OCI-LY7 (cell line): ENCODE data around the gene ATAD1. TPM values are rescaled to one million over a fixed set of nuclear protein-coding genes. Genes with fewer than 3 reads are reported as not detected.

Experiments used
- BruUV-seq: library from RNA; stranded (reverse); fragments of 400-500 nt; replicated peaks from 2 replicates; lab custom pipeline; 2021; lab: Mats Ljungman, UMichigan
- CTCF ChIA-PET: fragments of 300-600 bp; sonication (Branson Sonifier 250); formaldehyde crosslinking; loops from one replicate; lab custom pipeline; 2022; ENCODE audit warnings: antibody characterized with exemption; ENCODE audit not compliant: unreplicated experiment; lab: Charles Lee
- POLR2A ChIA-PET: fragments of 300-600 bp; sonication (Branson Sonifier 250); formaldehyde crosslinking; loops from one replicate; lab custom pipeline; 2022; ENCODE audit warnings: antibody characterized with exemption; lab: Charles Lee
- DNase-seq: peaks from one replicate; pipeline ENCODE4 v3.0.0-alpha.2; 2015; ENCODE audit warnings: low spot score
- H2AFZ ChIP-seq: fragments of 200-600 bp; sonication (generic), shearing (Covaris generic); 2 replicates; pipeline ENCODE4 v1.6.1; 2014; ENCODE audit warnings: mild to moderate bottlenecking, antibody characterized with exemption, low read length, moderate library complexity
- H3K27ac ChIP-seq: fragments of 200-600 bp; sonication (generic); 2 replicates; pipeline ENCODE4 v1.5.1; 2014; ENCODE audit warnings: mixed run types, low read depth, mild to moderate bottlenecking, moderate library complexity, low read length, inconsistent platforms; ENCODE audit not compliant: poor library complexity, severe bottlenecking
- H3K36me3 ChIP-seq: fragments of 200-600 bp; sonication (generic); 2 replicates; pipeline ENCODE4 v1.6.1; 2014; ENCODE audit warnings: mild to moderate bottlenecking, antibody characterized with exemption, low read length, moderate library complexity, mixed read lengths; ENCODE audit not compliant: insufficient read depth
- H3K4me1 ChIP-seq: fragments of 200-600 bp; sonication (generic); 2 replicates; pipeline ENCODE4 v1.5.1; 2014; ENCODE audit warnings: mild to moderate bottlenecking, low read length; ENCODE audit not compliant: insufficient read depth, poor library complexity, severe bottlenecking
- H3K4me2 ChIP-seq: fragments of 200-600 bp; sonication (generic); 2 replicates; pipeline ENCODE4 v1.6.1; 2014; ENCODE audit warnings: mild to moderate bottlenecking, low read length
- H3K4me3 ChIP-seq: fragments of 200-600 bp; sonication (generic); 2 replicates; pipeline ENCODE4 v1.5.1; 2014; ENCODE audit warnings: mild to moderate bottlenecking, low read depth, low read length; ENCODE audit not compliant: poor library complexity, severe bottlenecking
- H3K79me2 ChIP-seq: fragments of 200-600 bp; sonication (generic); 2 replicates; pipeline ENCODE4 v1.6.1; 2016; ENCODE audit warnings: low read depth, mild to moderate bottlenecking, low read length, moderate library complexity, mixed read lengths; ENCODE audit not compliant: insufficient read depth
- H3K9me2 ChIP-seq: fragments of 200-600 bp; sonication (generic); 2 replicates; pipeline ENCODE4 v1.6.1; 2016; ENCODE audit warnings: mild to moderate bottlenecking, low read length, mixed read lengths; ENCODE audit not compliant: insufficient read depth
- H3K9me3 ChIP-seq: fragments of 200-600 bp; sonication (generic); 2 replicates; pipeline ENCODE4 v1.6.1; 2014; ENCODE audit warnings: mild to moderate bottlenecking, mixed run types, low read length, mixed read lengths
- H4K20me1 ChIP-seq: fragments of 200-600 bp; sonication (generic); 2 replicates; pipeline ENCODE4 v1.6.1; 2014; ENCODE audit warnings: mild to moderate bottlenecking, antibody characterized with exemption, low read length, moderate library complexity, mixed read lengths; ENCODE audit not compliant: insufficient read depth
- EZH2phosphoT487 ChIP-seq: fragments of 200-600 bp; sonication (generic); IDR thresholded peaks from 2 replicates; pipeline ENCODE4 v1.6.1; 2018; ENCODE audit warnings: low read depth, borderline replicate concordance, mild to moderate bottlenecking, mixed run types, antibody characterized with exemption, low read length, moderate library complexity, mixed read lengths
- intact Hi-C: fragments of 100-400 bp; cut with micrococcal nuclease; formaldehyde crosslinking; loops from one replicate; pipeline ENCODE4 v1.10.0; 2022; ENCODE audit not compliant: unreplicated experiment
- total RNA-seq, 2 experiments: library from RNA; depleted of rRNA in 1 of 2; stranded (reverse); fragments of >200 nt in 1 of 2; shearing (Covaris generic) in 1 of 2; gene quantifications; 2 replicates each; pipeline ENCODE4 v1.2.3, GENCODE V29; 2014 to 2022
- TF ChIP-seq, protein P1 (sequence below): fragments of 200-600 bp; sonication (generic); conservative IDR thresholded peaks from 2 replicates; pipeline ENCODE4 v1.5.1; 2014; ENCODE audit warnings: mild to moderate bottlenecking, antibody characterized with exemption, low read length, moderate library complexity, mixed read lengths

The ATAD1 gene
- total RNA-seq, 2 experiments from 2014 or later, result 19.6 to 47.7 TPM

DNA sequence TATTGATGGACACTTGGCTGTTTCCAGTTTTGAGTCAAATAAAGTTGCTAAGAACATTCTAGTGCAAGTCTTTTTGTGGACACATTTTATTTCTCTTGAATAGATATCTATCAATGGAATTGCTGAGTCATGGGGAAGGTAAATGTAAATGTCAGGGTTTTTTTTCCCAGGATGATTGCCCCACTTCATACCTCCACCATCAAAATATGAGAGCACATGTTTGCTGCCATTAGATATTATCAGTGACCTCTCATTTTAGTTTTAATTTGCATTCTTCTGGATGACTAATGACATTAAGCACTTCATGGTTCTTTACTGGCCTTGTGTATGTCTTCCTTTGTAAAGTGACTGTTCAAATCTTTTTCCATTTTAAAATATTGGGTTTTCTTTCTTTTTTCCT lies 112.7 kb downstream of the ATAD1 start:
- Histone ChIP-seq H2AFZ (no peak overlapping the region), H3K79me2 (no peaks in the 10 kb centered on the region), H3K27ac (no peak overlapping the region), H3K9me3 (no peaks in the 10 kb centered on the region), H3K4me1 (no peaks in the 10 kb centered on the region), H4K20me1 (no peaks in the 10 kb centered on the region), H3K36me3 (no peaks in the 10 kb centered on the region), H3K4me3 (no peak overlapping the region), H3K4me2 (no peak overlapping the region), H3K9me2 (no peaks in the 10 kb centered on the region; the same call in 1 of the 2 replicates)
- ChIA-PET POLR2A (no interaction called here), CTCF (no interaction called here)
- BruUV-seq, result no TSS peak
- intact Hi-C loops, result no loop called here
- no peak for DNase-seq
- no peak for TF ChIP-seq EZH2phosphoT487
- TF ChIP-seq, protein P1, sequence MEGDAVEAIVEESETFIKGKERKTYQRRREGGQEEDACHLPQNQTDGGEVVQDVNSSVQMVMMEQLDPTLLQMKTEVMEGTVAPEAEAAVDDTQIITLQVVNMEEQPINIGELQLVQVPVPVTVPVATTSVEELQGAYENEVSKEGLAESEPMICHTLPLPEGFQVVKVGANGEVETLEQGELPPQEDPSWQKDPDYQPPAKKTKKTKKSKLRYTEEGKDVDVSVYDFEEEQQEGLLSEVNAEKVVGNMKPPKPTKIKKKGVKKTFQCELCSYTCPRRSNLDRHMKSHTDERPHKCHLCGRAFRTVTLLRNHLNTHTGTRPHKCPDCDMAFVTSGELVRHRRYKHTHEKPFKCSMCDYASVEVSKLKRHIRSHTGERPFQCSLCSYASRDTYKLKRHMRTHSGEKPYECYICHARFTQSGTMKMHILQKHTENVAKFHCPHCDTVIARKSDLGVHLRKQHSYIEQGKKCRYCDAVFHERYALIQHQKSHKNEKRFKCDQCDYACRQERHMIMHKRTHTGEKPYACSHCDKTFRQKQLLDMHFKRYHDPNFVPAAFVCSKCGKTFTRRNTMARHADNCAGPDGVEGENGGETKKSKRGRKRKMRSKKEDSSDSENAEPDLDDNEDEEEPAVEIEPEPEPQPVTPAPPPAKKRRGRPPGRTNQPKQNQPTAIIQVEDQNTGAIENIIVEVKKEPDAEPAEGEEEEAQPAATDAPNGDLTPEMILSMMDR, result no peak

DNA sequence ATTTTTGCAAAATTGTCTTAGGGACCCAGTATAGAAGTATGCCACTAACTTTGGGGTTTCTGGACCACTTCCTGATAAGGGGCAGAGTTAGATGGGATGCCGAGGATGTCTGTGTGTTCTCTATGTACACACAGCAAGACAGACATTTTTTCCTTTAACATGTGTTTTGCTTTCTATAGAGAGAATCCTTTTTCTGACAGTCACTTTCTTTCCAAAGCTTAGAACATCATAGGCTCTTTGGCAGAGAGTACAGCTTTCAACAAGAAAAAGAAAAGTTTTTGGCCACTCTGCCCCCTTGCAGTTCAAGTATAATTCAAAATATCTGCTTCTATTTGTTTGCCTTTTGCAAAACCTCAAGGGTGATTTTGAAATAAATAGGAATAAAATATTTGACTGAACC lies 114.3 kb downstream of the ATAD1 start:
- intact Hi-C loops, result no loop called here
- ChIA-PET POLR2A (interaction anchor here (1.0 kb wide), 1 partner anchor 7 kb away, joined by 3 read pairs; no protein-coding TSS in a partner anchor), CTCF (no interaction called here)
- no peak for TF ChIP-seq EZH2phosphoT487
- TF ChIP-seq, protein P1, result no peak
- Histone ChIP-seq H3K9me2 (no peaks in the 10 kb centered on the region; the same call in 1 of the 2 replicates), H2AFZ (no peak overlapping the region), H3K4me3 (no peak overlapping the region), H4K20me1 (no peaks in the 10 kb centered on the region), H3K4me2 (no peak overlapping the region), H3K36me3 (no peaks in the 10 kb centered on the region), H3K4me1 (no peaks in the 10 kb centered on the region), H3K9me3 (no peaks in the 10 kb centered on the region), H3K79me2 (no peaks in the 10 kb centered on the region), H3K27ac (no peak overlapping the region)
- BruUV-seq, result no TSS peak
- no peak for DNase-seq

DNA sequence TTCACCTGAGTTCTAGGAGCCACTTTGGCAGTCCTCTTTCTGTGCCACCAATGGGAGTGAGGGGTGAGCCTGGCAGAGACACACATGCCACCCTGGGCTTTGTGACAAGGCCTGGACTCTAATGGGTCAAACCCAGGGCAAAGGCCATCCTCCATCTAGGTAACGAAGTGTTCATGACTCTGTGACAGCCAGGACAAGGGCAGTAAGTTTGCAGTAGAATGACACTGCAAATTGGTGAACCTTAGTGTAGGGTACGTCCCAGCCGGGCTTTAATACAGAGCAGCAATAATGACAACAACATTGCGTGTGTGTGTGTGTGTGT lies 115.1 kb downstream of the ATAD1 start:
- H3K27ac ChIP-seq, result no peak overlapping the region
- H3K4me2 ChIP-seq, result no peak overlapping the region
- no peaks in the 10 kb centered on the region for H3K36me3 ChIP-seq
- CTCF ChIA-PET, result no interaction called here
- H3K4me1 ChIP-seq, result no peaks in the 10 kb centered on the region
- intact Hi-C loops, result no loop called here
- no peak overlapping the region for H2AFZ ChIP-seq
- POLR2A ChIA-PET, result no interaction called here
- no peaks in the 10 kb centered on the region; the same call in 1 of the 2 replicates for H3K9me2 ChIP-seq
- H4K20me1 ChIP-seq, result no peaks in the 10 kb centered on the region
- no peak for DNase-seq
- H3K79me2 ChIP-seq, result no peaks in the 10 kb centered on the region
- no peak for TF ChIP-seq EZH2phosphoT487
- TF ChIP-seq, protein P1, result no peak
- no peak overlapping the region for H3K4me3 ChIP-seq
- no peaks in the 10 kb centered on the region for H3K9me3 ChIP-seq
- no TSS peak for BruUV-seq
